LNCAP (cell line): ENCODE measurements around the gene TEAD1.

Source experiments
- TF ChIP-seq, protein P1 (sequence below): fragments of 450-650 bp; IDR thresholded peaks from 2 replicates; pipeline ENCODE4 v1.5.1; 2017; ENCODE audit warnings: mild to moderate bottlenecking

The TEAD1 gene

DNA sequence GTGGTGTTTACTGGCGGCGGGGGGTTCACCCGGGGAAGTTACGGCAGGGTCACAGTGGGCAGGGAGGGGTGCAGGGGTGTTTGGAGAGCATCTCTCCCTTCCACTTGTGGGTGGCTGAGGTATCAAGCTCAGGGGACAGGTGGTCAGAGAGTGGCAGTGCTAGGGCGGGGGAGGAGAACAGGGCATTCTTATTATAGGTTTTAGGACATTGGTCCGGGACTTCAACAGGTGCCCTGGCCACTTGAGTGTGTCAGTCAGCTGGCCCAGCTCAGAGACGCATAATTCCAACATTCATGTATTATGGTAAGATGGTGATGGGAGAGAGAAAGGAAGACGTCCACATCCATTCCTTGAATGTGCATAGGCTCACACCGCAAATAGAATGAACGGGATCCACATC lies 101.7 kb downstream of the TEAD1 start:
- TF ChIP-seq, protein P1, sequence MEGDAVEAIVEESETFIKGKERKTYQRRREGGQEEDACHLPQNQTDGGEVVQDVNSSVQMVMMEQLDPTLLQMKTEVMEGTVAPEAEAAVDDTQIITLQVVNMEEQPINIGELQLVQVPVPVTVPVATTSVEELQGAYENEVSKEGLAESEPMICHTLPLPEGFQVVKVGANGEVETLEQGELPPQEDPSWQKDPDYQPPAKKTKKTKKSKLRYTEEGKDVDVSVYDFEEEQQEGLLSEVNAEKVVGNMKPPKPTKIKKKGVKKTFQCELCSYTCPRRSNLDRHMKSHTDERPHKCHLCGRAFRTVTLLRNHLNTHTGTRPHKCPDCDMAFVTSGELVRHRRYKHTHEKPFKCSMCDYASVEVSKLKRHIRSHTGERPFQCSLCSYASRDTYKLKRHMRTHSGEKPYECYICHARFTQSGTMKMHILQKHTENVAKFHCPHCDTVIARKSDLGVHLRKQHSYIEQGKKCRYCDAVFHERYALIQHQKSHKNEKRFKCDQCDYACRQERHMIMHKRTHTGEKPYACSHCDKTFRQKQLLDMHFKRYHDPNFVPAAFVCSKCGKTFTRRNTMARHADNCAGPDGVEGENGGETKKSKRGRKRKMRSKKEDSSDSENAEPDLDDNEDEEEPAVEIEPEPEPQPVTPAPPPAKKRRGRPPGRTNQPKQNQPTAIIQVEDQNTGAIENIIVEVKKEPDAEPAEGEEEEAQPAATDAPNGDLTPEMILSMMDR: no peak

GRCh38 chr11:12777208-12777874 lies 103.1 kb downstream of the TEAD1 start:
- TF ChIP-seq, protein P1: no peak

DNA sequence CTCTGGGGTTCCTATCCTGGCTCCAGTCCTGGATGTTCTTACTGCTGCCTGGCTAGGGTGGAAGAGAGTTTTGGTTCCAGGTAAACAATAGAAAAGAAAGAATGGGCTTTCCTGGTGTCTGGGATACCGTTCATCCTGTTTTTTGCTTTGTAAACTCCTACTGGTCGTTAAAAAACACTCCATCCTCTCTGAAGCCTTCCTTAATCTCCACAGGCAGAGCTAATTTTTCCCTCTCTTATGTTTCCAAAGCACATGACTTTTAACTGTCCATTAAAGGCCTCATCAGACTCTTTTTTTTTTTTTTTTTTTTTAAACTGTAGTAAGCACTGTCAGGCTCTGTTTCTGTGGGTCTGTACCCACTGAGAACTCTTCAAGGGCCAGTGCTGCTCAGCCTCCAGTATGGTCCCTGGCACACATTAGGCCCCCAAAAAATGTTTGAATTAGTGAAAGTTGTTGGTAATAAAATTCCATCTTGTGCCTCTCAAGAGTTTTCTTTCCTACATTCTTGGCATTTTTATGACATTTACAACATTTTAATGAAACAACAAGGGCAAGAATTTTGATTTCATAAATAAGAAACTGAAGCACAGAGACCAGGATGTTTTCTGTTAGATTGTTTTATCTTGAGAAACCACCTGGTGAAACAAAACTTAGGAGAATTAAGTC lies 104.2 kb downstream of the TEAD1 start:
- TF ChIP-seq, protein P1: no peak

- TF ChIP-seq, protein P1: no peak
Observed at GRCh38 chr11:12783765-12784164, 109.5 kb downstream of the TEAD1 start.

GRCh38 chr11:12784445-12784844 lies 110.2 kb downstream of the TEAD1 start:
- TF ChIP-seq, protein P1: no peak

GRCh38 chr11:12784987-12785386 lies 110.8 kb downstream of the TEAD1 start:
- TF ChIP-seq, protein P1: no peak

DNA sequence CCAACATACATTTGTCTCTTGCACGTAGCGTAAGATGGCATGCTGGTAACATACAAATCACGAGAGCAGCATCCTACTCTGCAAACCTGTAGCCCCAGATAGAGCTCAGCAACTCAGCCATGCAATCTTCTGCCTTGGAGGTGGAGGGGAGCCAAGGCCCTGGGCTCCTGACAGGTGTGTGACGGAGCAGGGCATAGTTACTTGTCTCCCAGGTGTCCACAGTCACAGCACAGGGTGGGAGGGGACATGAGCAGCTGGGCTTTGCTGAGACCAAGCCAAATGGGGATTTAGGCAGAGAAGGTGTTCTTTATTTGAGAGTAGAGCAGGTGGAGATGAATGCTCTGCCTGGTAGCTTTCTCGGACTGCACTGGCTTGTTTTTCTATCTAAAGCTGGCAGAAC lies 111.7 kb downstream of the TEAD1 start:
- TF ChIP-seq, protein P1: no peak
